Lower lobe of right lung (tissue), 2 donors: ENCODE results near the gene PNKD. TPM values are rescaled to one million over a fixed set of nuclear protein-coding genes. Genes with fewer than 3 reads are reported as not detected.
"Not testable (repeated sequence)": the region's sequence is repeated elsewhere in the genome, so short reads cannot be mapped to it uniquely, and the experiment has no call there.

ENCODE experiments used
- ATAC-seq, 2 donors: fragments of 200-7000 bp; cut with Tn5 transposase; one replicate each; pipeline ENCODE4 v1.9.1; 2020 to 2022; ENCODE audit warnings: mild to moderate bottlenecking in 2 of 2, moderate library complexity in 2 of 2
- DNase-seq: peaks from one replicate; pipeline ENCODE4 v3.0.0-alpha.2; 2020
- H3K27ac ChIP-seq: fragments of 200-600 bp; one replicate; pipeline ENCODE4 v1.8.0; 2022
- H3K27me3 ChIP-seq: fragments of 200-600 bp; one replicate; pipeline ENCODE4 v1.8.0; 2022; ENCODE audit warnings: low read depth
- H3K36me3 ChIP-seq: fragments of 200-600 bp; one replicate; pipeline ENCODE4 v1.8.0; 2022; ENCODE audit warnings: mild to moderate bottlenecking
- H3K4me1 ChIP-seq: fragments of 200-600 bp; one replicate; pipeline ENCODE4 v1.8.0; 2022
- H3K4me3 ChIP-seq: fragments of 200-600 bp; one replicate; pipeline ENCODE4 v1.8.0; 2022; ENCODE audit warnings: mild to moderate bottlenecking
- H3K9me3 ChIP-seq: fragments of 200-600 bp; one replicate; pipeline ENCODE4 v1.8.0; 2022
- intact Hi-C: fragments of 100-400 bp; cut with DNase I; formaldehyde crosslinking; loops from one replicate; pipeline ENCODE4 v1.11.0; 2022
- total RNA-seq: library from RNA; stranded (reverse); fragmentation: NEBNext Ultra II Directional; extraction: Animal tissue kit (Norgen Biotek cat#: 25700); gene quantifications from one replicate; pipeline ENCODE4 v1.2.1, GENCODE V29; 2021
- TF ChIP-seq, protein P1 (sequence below): fragments of 200-600 bp; IDR thresholded peaks from one replicate; pipeline ENCODE4 v1.8.0; 2022; ENCODE audit warnings: antibody characterized with exemption, mild to moderate bottlenecking
- donor health status: DM: no; HTN: yes; CAD: no; lungs with severe emphysema.

Gene PNKD
- total RNA-seq, 1 donor from 2014 or later = 65.8 TPM

DNA sequence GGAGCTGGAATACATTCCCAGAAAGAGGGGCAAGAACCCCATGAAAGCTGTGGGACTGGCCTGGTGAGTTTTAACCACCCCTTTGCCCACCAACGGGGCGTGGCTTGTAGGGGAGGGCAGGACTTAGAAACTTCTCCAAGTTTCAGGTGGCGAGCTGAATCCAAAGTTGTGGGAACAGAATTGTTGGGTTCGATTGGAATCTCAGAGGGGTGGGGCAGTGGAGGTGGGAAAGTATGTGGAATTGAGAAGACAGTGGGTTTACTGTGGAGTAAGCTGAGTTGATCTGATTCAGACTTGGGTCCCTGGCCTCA, 1.1 kb downstream of the PNKD start:
- peak overlapping the region; percentile 78 for H3K4me3 ChIP-seq
- DNase-seq (no peak), ATAC-seq (no peak)
- H3K27me3 ChIP-seq = no peaks in the 10 kb centered on the region
- intact Hi-C loops = no loop called here
- TF ChIP-seq, protein P1, sequence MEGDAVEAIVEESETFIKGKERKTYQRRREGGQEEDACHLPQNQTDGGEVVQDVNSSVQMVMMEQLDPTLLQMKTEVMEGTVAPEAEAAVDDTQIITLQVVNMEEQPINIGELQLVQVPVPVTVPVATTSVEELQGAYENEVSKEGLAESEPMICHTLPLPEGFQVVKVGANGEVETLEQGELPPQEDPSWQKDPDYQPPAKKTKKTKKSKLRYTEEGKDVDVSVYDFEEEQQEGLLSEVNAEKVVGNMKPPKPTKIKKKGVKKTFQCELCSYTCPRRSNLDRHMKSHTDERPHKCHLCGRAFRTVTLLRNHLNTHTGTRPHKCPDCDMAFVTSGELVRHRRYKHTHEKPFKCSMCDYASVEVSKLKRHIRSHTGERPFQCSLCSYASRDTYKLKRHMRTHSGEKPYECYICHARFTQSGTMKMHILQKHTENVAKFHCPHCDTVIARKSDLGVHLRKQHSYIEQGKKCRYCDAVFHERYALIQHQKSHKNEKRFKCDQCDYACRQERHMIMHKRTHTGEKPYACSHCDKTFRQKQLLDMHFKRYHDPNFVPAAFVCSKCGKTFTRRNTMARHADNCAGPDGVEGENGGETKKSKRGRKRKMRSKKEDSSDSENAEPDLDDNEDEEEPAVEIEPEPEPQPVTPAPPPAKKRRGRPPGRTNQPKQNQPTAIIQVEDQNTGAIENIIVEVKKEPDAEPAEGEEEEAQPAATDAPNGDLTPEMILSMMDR = no peak
- H3K4me1 ChIP-seq = peaks cover 48% of the 10 kb centered on the region
- no peaks in the 10 kb centered on the region for H3K9me3 ChIP-seq
- H3K27ac ChIP-seq = no peak overlapping the region
- H3K36me3 ChIP-seq = peaks cover 59% of the 10 kb centered on the region

DNA sequence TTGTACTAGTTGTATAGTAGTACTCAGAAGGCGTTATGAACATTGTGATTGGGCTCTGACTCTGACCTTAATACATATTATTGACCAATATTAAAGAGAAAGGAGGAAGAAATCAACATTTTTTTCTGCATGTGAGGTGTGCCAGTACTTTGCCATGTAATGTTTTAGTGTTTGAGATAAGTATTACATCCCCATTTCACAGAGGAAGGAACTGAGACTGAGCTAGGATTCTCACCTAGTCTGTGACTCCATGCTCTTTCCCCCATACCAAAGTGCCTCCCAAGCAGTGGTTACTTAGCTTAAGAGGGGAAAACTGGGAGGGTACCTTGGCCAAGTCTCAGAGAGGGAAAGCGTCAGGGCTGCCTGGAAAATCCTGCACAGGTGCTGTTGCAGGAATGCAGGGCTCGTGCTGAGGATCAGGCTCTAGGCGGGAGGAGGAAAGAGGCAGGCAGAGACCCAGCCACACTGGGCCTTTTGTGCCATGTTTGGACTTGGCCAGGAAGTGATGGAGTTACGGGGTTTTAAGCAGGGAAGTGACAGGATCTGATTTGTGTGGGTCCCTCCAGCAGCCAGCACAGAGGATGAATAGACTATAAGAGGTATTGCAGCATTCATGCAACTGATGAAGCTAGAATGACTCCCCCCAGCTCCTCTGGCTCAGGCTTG, 1.7 kb downstream of the PNKD start:
- Histone ChIP-seq H3K36me3 (peaks cover 59% of the 10 kb centered on the region), H3K9me3 (no peaks in the 10 kb centered on the region), H3K27ac (peak overlapping the region; percentile 59), H3K4me1 (peaks cover 48% of the 10 kb centered on the region), H3K4me3 (no peak overlapping the region), H3K27me3 (no peaks in the 10 kb centered on the region)
- no peak for DNase-seq
- intact Hi-C loops = no loop called here
- ATAC-seq = no peak
- TF ChIP-seq, protein P1 = no peak

DNA sequence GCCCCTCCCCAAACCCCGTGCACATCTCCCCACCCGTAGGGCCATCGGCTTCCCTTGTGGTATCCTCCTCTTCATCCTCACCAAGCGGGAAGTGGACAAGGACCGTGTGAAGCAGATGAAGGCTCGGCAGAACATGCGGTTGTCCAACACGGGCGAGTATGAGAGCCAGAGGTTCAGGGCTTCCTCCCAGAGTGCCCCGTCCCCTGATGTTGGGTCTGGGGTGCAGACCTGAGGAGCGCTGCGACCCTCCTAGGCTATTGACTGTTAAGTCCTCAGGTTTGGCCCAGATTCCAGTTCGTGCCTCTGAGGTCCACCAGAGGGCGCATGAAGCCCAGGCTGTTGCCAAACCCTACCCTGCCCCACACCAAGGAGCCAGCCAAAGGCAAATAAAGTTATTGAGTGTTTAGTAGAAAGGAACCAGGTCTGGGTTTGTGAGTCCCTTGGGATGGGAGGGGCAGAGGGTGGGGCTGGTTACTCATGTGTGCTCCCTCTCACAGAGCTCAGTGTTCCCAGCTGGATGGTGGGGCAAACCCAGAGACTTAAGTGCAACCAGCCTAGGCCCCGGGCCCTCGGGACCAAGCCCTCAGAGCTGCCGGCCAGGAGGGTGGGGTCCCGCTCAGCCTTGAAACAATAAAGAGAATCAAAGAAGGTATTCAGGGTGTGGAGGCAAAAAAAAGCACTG, 2.4 kb downstream of the PNKD start:
- ATAC-seq (peak; percentile 72 to 73), DNase-seq (peak; percentile 91)
- Histone ChIP-seq H3K4me1 (peaks cover 46% of the 10 kb centered on the region), H3K27ac (peak overlapping the region; percentile 59), H3K4me3 (no peak overlapping the region), H3K9me3 (no peaks in the 10 kb centered on the region), H3K27me3 (no peaks in the 10 kb centered on the region), H3K36me3 (peaks cover 59% of the 10 kb centered on the region)
- TF ChIP-seq, protein P1 = peak; percentile 89
- intact Hi-C loops = no loop called here

DNA sequence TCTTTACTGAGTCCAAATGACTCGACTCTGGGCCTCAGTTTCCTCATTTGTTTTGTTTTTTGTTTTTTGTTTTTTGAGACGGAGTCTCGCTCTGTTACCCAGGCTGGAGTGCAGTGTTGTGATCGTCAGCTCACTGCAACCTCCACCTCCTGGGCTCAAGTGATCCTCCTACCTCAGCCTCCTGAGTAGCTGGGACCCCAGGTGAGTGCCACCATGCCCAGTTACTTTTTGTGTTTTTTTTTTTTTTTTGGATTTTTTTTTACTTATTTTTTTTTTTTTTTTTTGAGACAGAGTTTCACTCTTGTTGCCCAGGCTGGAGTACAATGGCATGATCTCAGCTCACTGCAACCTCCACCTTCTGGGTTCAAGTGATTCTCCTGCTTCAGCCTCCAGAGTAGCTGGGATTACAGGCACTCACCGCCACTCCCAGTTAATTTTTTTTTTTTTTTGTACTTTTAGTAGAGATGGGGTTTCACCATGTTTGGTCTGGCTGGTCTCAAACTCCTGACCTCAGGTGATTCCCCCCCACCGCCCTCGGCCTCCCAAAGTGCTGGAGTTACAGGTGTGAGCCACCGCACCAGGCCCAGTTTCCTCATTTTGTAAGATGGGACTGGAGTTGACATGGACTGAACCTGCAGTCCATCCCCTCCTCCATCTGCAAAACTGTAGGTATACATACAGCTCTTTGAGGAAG, 3.0 kb downstream of the PNKD start:
- intact Hi-C loops, H3K27me3 ChIP-seq, DNase-seq, ATAC-seq, H3K4me3 ChIP-seq, H3K9me3 ChIP-seq: not testable (repeated sequence)
- peaks cover 59% of the 10 kb centered on the region for H3K36me3 ChIP-seq
- peaks cover 39% of the 10 kb centered on the region for H3K4me1 ChIP-seq
- peak overlapping the region; percentile 59 for H3K27ac ChIP-seq

DNA sequence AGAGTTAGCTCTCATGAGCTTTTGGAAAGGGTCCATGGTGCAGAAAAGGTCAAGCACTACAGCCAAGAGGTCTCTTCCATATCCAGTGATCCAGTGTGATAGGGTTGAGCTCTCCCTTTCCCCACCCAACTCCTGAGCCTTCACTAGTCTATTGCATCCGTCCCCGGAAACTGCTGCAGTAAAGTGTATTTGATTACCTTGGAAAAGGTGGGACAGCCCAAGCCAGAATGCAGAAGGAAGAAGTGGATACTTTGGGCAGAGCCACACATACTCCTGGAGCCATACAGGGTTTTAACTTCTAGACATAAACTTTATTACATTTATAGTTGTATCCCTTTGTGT, 3.6 kb downstream of the PNKD start:
- no peak for ATAC-seq
- TF ChIP-seq, protein P1 = no peak
- DNase-seq = no peak
- intact Hi-C loops = no loop called here
- H3K36me3 ChIP-seq = peaks cover 64% of the 10 kb centered on the region
- peaks cover 34% of the 10 kb centered on the region for H3K4me1 ChIP-seq
- no peaks in the 10 kb centered on the region for H3K27me3 ChIP-seq
- H3K4me3 ChIP-seq = no peak overlapping the region
- no peak overlapping the region for H3K27ac ChIP-seq
- H3K9me3 ChIP-seq = no peaks in the 10 kb centered on the region

DNA sequence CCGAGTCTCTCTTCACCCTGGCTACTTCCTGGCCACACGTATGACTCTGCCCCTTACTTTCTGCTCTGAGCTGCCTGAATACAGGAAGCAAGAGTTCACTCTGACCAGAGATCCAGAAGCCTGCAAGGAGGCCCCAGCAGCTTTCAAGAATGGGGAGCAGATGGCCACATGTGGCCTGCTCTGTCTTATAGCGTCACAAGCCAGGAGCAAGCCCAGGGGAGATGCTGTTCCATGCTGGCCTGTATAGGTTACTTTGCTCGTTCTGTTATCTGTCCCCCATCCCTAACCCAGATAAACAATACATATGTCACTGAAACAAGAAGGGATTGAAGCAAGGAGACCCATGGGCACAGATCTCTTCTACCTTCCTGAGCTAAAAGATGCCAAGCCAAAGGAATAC, 4.3 kb downstream of the PNKD start:
- TF ChIP-seq, protein P1 = no peak
- Histone ChIP-seq H3K27me3 (no peaks in the 10 kb centered on the region), H3K9me3 (no peaks in the 10 kb centered on the region), H3K27ac (peak overlapping the region; percentile 31), H3K4me3 (no peak overlapping the region), H3K4me1 (peaks cover 30% of the 10 kb centered on the region), H3K36me3 (peaks cover 71% of the 10 kb centered on the region)
- DNase-seq (peak; percentile 21), ATAC-seq (no peak)
- intact Hi-C loops = no loop called here
